ENCODE data around the gene CACNA1A. TPM values are rescaled to one million over a fixed set of nuclear protein-coding genes. Genes with fewer than 3 reads are reported as not detected.
A peak's percentile ranks its signal among the peaks of the same experiment; 100 is the strongest.
"Not testable (repeated sequence)": the region's sequence is repeated elsewhere in the genome, so short reads cannot be mapped to it uniquely, and the experiment has no call there.

Gene CACNA1A
- total RNA-seq, 3 donors from 2014 or later, result 2.3 to 10.1 (median 5.7) TPM

DNA sequence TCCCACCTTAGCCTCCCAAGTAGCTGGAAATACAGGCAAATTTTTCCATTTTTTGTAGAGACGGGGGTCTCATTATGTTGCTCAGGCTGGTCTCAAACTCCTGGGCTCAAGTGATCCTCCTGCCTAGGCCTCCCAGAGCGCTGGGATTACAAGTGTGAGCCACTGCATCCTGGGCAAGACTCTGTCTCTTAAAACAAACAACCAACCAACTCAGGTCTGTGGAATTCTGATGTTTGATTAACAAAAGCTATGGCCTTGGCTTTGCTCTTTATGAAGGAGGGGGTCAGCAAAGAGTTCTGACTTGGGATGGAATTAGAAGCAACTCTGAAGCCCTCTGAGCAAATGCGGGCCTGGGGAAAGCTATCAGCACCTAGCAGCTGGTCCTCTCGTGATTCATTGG is 238.4 kb downstream of the CACNA1A start:
- ATAC-seq, result no peak
- no peak for DNase-seq
- TF ChIP-seq, protein P1, sequence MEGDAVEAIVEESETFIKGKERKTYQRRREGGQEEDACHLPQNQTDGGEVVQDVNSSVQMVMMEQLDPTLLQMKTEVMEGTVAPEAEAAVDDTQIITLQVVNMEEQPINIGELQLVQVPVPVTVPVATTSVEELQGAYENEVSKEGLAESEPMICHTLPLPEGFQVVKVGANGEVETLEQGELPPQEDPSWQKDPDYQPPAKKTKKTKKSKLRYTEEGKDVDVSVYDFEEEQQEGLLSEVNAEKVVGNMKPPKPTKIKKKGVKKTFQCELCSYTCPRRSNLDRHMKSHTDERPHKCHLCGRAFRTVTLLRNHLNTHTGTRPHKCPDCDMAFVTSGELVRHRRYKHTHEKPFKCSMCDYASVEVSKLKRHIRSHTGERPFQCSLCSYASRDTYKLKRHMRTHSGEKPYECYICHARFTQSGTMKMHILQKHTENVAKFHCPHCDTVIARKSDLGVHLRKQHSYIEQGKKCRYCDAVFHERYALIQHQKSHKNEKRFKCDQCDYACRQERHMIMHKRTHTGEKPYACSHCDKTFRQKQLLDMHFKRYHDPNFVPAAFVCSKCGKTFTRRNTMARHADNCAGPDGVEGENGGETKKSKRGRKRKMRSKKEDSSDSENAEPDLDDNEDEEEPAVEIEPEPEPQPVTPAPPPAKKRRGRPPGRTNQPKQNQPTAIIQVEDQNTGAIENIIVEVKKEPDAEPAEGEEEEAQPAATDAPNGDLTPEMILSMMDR (IDR thresholded peaks at IDR 0.05), result no peak
- H3K4me3 ChIP-seq, result no peak overlapping the region
- intact Hi-C loops (cut with DNase I, micrococcal nuclease), result loop anchor here in 1 of 2 donors (10.0 kb wide), 2 partner anchors 73 to 293 kb away; no protein-coding TSS in a partner anchor
- no peaks in the 10 kb centered on the region for H3K36me3 ChIP-seq (ENCODE audit: low read depth)
- no peaks in the 10 kb centered on the region for H3K9me3 ChIP-seq
- H3K4me1 ChIP-seq (ENCODE audit: low read depth), result no peaks in the 10 kb centered on the region

DNA sequence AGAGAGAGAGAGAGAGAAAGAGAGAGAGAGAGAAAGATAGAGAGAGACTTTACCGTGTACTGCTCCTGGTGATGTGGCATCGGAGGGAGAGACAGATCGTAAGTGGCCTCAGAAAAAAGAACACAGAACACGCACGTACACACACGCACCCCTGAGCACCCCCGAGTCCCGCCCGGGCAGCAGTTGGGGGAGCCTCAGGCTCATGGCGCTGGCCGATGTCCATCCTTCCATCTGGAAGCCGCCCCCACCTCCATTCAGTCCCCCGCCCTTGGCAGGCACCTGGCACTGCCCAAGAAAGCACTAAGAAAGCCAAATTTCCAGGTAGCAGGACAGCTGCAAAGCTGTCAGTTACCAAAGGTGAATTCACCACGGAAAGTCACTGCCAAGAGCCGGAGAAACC is 239.1 kb downstream of the CACNA1A start:
- H3K4me3 ChIP-seq, result no peak overlapping the region
- no peak for ATAC-seq
- intact Hi-C loops (cut with DNase I, micrococcal nuclease), result loop anchor here in 1 of 2 donors (10.0 kb wide), 2 partner anchors 72 to 292 kb away; no protein-coding TSS in a partner anchor
- H3K9me3 ChIP-seq, result no peaks in the 10 kb centered on the region
- no peak for DNase-seq
- H3K36me3 ChIP-seq (ENCODE audit: low read depth), result no peaks in the 10 kb centered on the region
- TF ChIP-seq, protein P1 (IDR thresholded peaks at IDR 0.05), result no peak
- no peaks in the 10 kb centered on the region for H3K4me1 ChIP-seq (ENCODE audit: low read depth)

- ATAC-seq, result peak; percentile 77
- no peak overlapping the region for H3K4me3 ChIP-seq
- H3K9me3 ChIP-seq, result no peaks in the 10 kb centered on the region
- H3K36me3 ChIP-seq (ENCODE audit: low read depth), result no peaks in the 10 kb centered on the region
- TF ChIP-seq, protein P1 (IDR thresholded peaks at IDR 0.05), result no peak
- intact Hi-C loops (cut with DNase I, micrococcal nuclease), result loop anchor here in 1 of 2 donors (10.0 kb wide), 2 partner anchors 68 to 288 kb away; no protein-coding TSS in a partner anchor
- H3K4me1 ChIP-seq (ENCODE audit: low read depth), result no peaks in the 10 kb centered on the region
- DNase-seq, result peak in 1 of 3 donors; percentile 19
These were observed 243.8 kb downstream of the CACNA1A start for GRCh38 chr19:13262450-13262849.

GRCh38 chr19:13260883-13261653 is 245.2 kb downstream of the CACNA1A start:
- no peaks in the 10 kb centered on the region for H3K4me1 ChIP-seq (ENCODE audit: low read depth)
- peak; percentile 81 for ATAC-seq
- TF ChIP-seq, protein P1 (IDR thresholded peaks at IDR 0.05), result no peak
- no peak overlapping the region for H3K4me3 ChIP-seq
- intact Hi-C loops (cut with DNase I, micrococcal nuclease), result loop anchor here in 1 of 2 donors (10.0 kb wide), 2 partner anchors 66 to 286 kb away; no protein-coding TSS in a partner anchor
- DNase-seq, result peak in 1 of 3 donors; percentile 8
- H3K9me3 ChIP-seq, result no peaks in the 10 kb centered on the region
- H3K36me3 ChIP-seq (ENCODE audit: low read depth), result no peaks in the 10 kb centered on the region

DNA sequence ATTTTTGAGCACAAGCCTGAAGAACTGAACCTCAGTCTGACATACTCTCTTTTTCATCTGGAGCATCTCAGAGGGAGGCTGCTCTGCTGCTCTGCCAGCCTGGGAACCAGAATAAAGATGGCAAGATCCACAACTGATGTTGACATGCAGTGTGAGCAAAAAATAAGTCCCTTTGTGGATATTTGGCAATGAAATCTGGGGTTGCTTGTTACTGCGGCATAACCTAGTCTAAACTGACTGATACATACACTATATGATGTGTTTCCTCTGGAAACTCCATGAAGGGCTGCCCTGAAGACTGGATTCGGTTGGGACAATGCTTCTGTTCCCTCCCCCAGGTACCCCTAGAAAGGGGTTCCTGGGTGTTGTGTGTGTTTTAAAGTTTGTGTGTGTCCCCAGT is 249.4 kb downstream of the CACNA1A start:
- no peak overlapping the region for H3K4me3 ChIP-seq
- DNase-seq (no peak), ATAC-seq (no peak)
- TF ChIP-seq, protein P1 (IDR thresholded peaks at IDR 0.05), result no peak
- H3K4me1 ChIP-seq (ENCODE audit: low read depth), result no peaks in the 10 kb centered on the region
- intact Hi-C loops (cut with DNase I, micrococcal nuclease), result no loop called here
- no peaks in the 10 kb centered on the region for H3K36me3 ChIP-seq (ENCODE audit: low read depth)
- H3K9me3 ChIP-seq, result no peaks in the 10 kb centered on the region

DNA sequence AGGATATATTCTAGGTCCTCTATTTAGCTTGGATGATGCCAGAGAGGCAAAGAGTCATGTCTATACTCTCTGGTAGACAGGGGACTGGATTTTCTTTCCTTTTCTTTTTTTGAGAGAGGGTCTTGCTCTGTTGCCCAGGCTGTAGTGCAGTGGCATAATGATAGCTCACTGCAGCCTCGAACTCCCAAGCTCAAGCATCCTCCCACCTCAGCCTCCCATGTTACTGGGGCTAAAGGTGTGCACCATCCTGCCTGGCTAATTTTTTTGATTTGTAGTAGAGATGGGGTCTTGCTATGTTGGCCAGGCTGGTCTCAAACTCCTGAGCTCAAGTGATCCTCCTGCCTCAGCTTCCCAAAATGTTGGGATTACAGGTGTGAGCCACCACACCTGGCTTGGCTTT is 249.9 kb downstream of the CACNA1A start:
- ATAC-seq; H3K4me1 ChIP-seq (ENCODE audit: low read depth); H3K9me3 ChIP-seq; intact Hi-C loops (cut with DNase I, micrococcal nuclease); H3K36me3 ChIP-seq (ENCODE audit: low read depth); DNase-seq; H3K4me3 ChIP-seq: not testable (repeated sequence)

Measured in mucosa of descending colon (tissue), 3 donors.